Measurements from ENCODE around the gene RFWD3.
A peak's percentile ranks its signal among the peaks of the same experiment; 100 is the strongest.

The RFWD3 gene

DNA sequence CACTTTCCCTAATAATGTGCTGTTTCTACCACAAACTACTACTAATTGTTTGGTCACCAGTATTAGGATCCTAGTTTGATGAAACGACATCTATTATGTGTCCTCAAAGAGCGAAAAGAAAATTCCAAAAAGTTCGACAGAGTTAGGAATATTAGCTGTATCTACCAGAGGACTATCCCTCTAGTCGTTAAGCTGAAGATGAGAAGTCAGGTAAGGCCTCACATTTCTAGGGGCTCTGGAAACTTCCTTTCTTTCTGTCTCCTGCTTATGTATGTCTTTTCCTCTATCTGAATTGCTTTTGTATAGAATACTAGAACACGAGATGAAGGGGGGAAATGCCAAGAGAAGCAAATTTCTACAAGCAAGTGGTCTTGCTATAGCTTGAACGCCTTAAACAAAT is 61.3 kb downstream of the RFWD3 start:
- peak overlapping the region; percentile 92 to 97 for H3K4me3 ChIP-seq (ENCODE audit: low read length in 2 of 2)
- H3K27ac ChIP-seq (ENCODE audit: low read length) = no peak overlapping the region
- no peaks in the 10 kb centered on the region for H3K36me3 ChIP-seq (ENCODE audit: control insufficient read depth in 2 of 2, insufficient read depth in 2 of 2, low read length in 2 of 2)
- no peaks in the 10 kb centered on the region for H3K27me3 ChIP-seq (ENCODE audit: control insufficient read depth in 1 of 2, insufficient read depth in 2 of 2, low read length in 2 of 2)
- peak overlapping the region in 1 of 2 donors; percentile 93 for H3K9ac ChIP-seq (ENCODE audit: low read length in 2 of 2)
- no peaks in the 10 kb centered on the region for H3K9me3 ChIP-seq (ENCODE audit: control insufficient read depth in 2 of 2, low read length in 2 of 2)
- H3K4me1 ChIP-seq (ENCODE audit: control insufficient read depth, insufficient read depth, low read length) = peaks cover 3% of the 10 kb centered on the region

DNA sequence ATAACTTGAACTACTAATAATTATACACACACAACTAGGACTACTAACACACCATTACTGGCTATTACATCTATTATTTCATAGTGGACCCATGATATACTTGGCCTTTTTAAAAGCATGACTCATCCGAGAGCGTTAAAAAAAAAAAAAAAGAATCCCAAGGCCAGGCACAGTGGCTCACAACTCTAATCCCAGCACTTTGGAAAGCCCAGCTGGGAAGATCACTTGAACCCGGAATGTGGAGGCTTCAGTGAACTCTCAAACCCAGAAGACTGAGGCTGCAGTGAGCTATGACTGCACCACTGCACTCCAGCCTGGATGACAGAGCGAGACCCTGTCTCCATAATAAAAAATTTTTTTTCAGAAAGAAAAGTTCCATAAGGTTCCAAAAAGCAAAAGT is 62.8 kb downstream of the RFWD3 start:
- Histone ChIP-seq H3K36me3 (ENCODE audit: control insufficient read depth in 2 of 2, insufficient read depth in 2 of 2, low read length in 2 of 2) (no peaks in the 10 kb centered on the region), H3K27me3 (ENCODE audit: control insufficient read depth in 1 of 2, insufficient read depth in 2 of 2, low read length in 2 of 2) (no peaks in the 10 kb centered on the region), H3K4me1 (ENCODE audit: control insufficient read depth, insufficient read depth, low read length) (peaks cover 3% of the 10 kb centered on the region), H3K9ac (ENCODE audit: low read length in 2 of 2) (no peak overlapping the region), H3K27ac (ENCODE audit: low read length) (no peak overlapping the region), H3K9me3 (ENCODE audit: control insufficient read depth in 2 of 2, low read length in 2 of 2) (no peaks in the 10 kb centered on the region), H3K4me3 (ENCODE audit: low read length in 2 of 2) (no peak overlapping the region)

DNA sequence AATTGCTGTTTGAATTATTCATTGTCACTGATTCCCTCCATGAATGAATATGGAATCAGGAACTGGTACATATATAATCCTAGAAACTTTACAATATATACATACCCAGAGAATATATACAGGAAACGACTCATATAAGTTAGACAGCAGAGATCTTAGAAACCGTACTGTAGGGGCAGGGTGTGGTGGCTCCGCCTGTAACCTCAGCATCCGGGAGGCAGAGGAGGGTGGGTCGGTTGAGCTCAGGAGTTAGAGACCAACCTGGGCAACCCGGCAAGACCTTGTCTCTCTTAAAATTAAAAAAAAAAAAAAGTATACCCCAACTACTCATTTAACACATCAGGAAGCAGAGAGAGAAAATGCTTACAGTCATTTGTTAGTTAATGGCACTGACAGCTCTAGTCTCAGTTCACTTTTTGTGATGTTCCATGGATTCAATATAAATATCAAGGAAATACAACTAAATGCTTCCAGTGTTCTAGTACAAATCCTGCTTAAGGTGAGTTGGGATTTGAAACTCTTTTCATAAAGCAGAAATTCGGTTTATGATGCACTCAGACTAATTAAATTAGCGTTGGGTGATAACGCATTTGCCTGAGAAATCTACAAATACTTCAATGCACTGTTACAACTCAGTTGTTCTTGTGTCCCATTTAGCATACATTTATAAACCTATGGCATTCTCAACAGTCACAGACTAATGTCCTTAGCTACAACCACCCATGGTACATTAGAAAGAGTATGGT is 65.4 kb downstream of the RFWD3 start:
- no peak overlapping the region for H3K27ac ChIP-seq (ENCODE audit: low read length)
- peaks cover 0 to 2% of the 10 kb centered on the region in 2 donors for H3K36me3 ChIP-seq (ENCODE audit: control insufficient read depth in 2 of 2, insufficient read depth in 2 of 2, low read length in 2 of 2)
- no peaks in the 10 kb centered on the region for H3K4me1 ChIP-seq (ENCODE audit: control insufficient read depth, insufficient read depth, low read length)
- no peak overlapping the region for H3K4me3 ChIP-seq (ENCODE audit: low read length in 2 of 2)
- H3K9me3 ChIP-seq (ENCODE audit: control insufficient read depth in 2 of 2, low read length in 2 of 2) = no peaks in the 10 kb centered on the region
- H3K27me3 ChIP-seq (ENCODE audit: control insufficient read depth in 1 of 2, insufficient read depth in 2 of 2, low read length in 2 of 2) = no peaks in the 10 kb centered on the region
- H3K9ac ChIP-seq (ENCODE audit: low read length in 2 of 2) = no peak overlapping the region

DNA sequence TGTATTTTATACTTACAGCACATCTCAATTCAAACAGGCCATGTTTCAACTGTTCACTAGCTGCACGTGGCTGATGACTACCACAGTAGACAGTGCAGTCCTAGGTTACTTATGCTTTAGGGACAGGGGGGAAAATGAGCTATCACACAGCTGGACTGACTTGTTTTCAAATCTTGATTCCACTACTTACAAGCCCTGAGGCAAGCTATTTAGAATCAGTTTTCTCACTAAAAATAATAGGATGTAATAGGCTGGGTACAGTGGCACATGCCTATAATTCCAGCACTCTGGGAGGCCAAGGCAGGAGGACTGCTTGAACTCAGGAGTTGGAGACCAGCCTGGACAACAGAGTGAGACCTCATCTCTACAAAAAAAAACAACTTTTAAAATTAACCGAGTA is 70.1 kb downstream of the RFWD3 start:
- Histone ChIP-seq H3K36me3 (ENCODE audit: control insufficient read depth in 2 of 2, insufficient read depth in 2 of 2, low read length in 2 of 2) (peaks cover 0 to 2% of the 10 kb centered on the region in 2 donors), H3K27ac (ENCODE audit: low read length) (no peak overlapping the region), H3K4me3 (ENCODE audit: low read length in 2 of 2) (no peak overlapping the region), H3K9me3 (ENCODE audit: control insufficient read depth in 2 of 2, low read length in 2 of 2) (no peaks in the 10 kb centered on the region), H3K4me1 (ENCODE audit: control insufficient read depth, insufficient read depth, low read length) (no peaks in the 10 kb centered on the region), H3K9ac (ENCODE audit: low read length in 2 of 2) (no peak overlapping the region), H3K27me3 (ENCODE audit: control insufficient read depth in 1 of 2, insufficient read depth in 2 of 2, low read length in 2 of 2) (no peaks in the 10 kb centered on the region)

DNA sequence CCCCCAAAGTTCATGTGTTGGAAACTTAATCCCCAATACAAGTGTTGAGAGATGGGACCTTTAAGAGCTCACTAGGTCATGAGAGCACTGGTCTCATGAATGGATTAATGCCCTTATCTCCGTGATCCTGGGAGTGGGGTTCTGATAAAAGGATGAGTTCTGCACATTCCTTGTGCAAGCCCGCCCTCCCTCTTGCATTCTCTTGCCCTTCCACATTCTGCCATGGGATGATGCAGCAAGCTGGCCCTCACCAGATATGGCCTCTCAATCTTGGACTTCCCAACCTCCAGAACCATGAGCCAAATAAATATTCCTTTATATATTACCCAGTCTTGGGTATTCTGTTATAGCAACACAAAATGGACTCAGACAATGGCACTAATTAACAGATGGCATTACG is 73.8 kb downstream of the RFWD3 start:
- no peak overlapping the region for H3K4me3 ChIP-seq (ENCODE audit: low read length in 2 of 2)
- no peak overlapping the region for H3K27ac ChIP-seq (ENCODE audit: low read length)
- no peaks in the 10 kb centered on the region for H3K9me3 ChIP-seq (ENCODE audit: control insufficient read depth in 2 of 2, low read length in 2 of 2)
- no peaks in the 10 kb centered on the region for H3K4me1 ChIP-seq (ENCODE audit: control insufficient read depth, insufficient read depth, low read length)
- no peaks in the 10 kb centered on the region for H3K27me3 ChIP-seq (ENCODE audit: control insufficient read depth in 1 of 2, insufficient read depth in 2 of 2, low read length in 2 of 2)
- no peak overlapping the region for H3K9ac ChIP-seq (ENCODE audit: low read length in 2 of 2)
- peaks cover 0 to 1% of the 10 kb centered on the region in 2 donors for H3K36me3 ChIP-seq (ENCODE audit: control insufficient read depth in 2 of 2, insufficient read depth in 2 of 2, low read length in 2 of 2)

DNA sequence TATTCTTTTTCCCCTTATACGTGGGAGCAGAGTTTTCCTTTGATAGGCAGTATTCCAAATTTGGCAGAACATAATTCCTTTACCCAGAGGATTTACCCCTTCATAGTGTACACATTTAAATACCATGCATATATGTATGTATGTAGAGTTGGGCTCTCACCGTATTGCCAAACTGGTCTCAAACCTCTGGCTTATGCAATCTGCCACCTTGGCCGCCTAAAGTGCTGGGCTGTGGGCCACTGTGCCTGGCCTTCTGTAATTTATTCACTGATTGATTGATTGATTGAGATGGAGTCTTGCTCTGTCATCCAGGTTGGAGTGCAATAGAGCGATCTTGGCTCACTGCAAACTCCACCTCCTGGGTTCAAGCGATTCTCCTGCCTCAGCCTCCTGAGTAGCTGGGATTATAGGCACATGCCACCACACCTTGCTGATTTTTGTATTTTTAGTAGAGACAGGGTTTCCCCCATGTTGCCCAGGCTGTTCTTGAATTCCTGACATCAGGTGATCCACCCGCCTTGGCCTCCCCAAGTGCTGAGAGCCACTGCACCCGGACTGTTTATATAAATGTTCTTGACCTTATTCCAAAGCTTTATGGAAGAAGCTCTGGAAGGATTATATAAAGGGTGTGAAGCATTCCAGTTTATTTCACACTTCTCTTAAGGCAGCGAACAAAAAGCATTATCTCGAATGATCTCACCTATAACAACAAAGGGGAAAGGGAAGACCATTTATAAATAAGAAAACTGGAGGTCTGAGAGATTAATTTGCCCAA is 74.6 kb downstream of the RFWD3 start:
- H3K9me3 ChIP-seq (ENCODE audit: control insufficient read depth in 2 of 2, low read length in 2 of 2) = no peaks in the 10 kb centered on the region
- H3K27ac ChIP-seq (ENCODE audit: low read length) = no peak overlapping the region
- H3K27me3 ChIP-seq (ENCODE audit: control insufficient read depth in 1 of 2, insufficient read depth in 2 of 2, low read length in 2 of 2) = no peaks in the 10 kb centered on the region
- no peaks in the 10 kb centered on the region for H3K4me1 ChIP-seq (ENCODE audit: control insufficient read depth, insufficient read depth, low read length)
- no peak overlapping the region for H3K4me3 ChIP-seq (ENCODE audit: low read length in 2 of 2)
- H3K9ac ChIP-seq (ENCODE audit: low read length in 2 of 2) = no peak overlapping the region
- no peaks in the 10 kb centered on the region for H3K36me3 ChIP-seq (ENCODE audit: control insufficient read depth in 2 of 2, insufficient read depth in 2 of 2, low read length in 2 of 2)

DNA sequence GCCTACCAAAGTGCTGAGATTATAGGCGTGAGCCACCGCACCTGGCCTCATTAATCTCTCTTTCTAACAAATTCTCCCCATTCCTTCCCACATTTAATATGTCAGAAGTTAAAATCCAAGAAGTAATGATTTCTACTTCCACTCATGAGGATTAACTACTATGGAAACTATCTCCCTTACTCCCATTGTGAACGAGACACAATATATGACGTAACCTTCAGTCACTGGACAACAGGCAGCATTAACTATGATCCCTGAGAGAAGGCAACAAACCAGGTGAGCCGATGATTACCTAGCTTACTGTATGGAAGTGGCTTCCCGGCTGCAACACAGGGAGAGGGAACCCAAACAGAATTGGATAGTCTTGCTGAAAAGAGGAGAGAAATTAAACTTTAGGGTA is 79.7 kb downstream of the RFWD3 start:
- Histone ChIP-seq H3K9ac (ENCODE audit: low read length in 2 of 2) (no peak overlapping the region), H3K4me3 (ENCODE audit: low read length in 2 of 2) (no peak overlapping the region), H3K36me3 (ENCODE audit: control insufficient read depth in 2 of 2, insufficient read depth in 2 of 2, low read length in 2 of 2) (no peaks in the 10 kb centered on the region)

DNA sequence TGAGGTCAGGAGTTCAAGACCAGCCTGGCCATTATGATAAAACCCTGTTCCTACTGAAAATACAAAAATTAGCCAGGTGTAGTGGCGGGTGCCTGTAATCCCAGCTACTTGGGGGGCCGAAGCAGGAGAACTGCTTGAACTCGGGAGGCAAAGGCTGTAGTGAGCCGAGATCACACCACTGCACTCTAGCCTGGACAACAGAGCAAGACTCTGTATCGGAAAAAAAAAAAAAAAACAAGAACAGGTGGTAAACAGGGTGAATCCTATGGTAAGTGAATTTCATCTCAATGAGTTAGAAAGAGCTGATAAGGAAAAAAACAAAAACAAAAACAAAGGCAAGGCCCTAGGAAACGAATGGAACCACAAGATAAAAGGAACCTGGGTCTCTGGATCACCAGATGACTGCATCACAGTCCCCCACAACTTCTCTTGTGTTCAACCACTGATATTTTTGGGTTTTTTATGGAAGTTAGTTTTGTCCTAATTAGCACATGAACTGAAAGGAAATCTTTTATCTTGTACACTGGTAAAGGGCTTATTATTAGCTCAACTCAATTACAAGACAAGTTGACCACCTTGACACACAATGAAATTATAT is 80.7 kb downstream of the RFWD3 start:
- Histone ChIP-seq H3K27ac (ENCODE audit: low read length) (no peak overlapping the region), H3K4me1 (ENCODE audit: control insufficient read depth, insufficient read depth, low read length) (no peaks in the 10 kb centered on the region), H3K9me3 (ENCODE audit: control insufficient read depth in 2 of 2, low read length in 2 of 2) (no peaks in the 10 kb centered on the region), H3K36me3 (ENCODE audit: control insufficient read depth in 2 of 2, insufficient read depth in 2 of 2, low read length in 2 of 2) (no peaks in the 10 kb centered on the region), H3K9ac (ENCODE audit: low read length in 2 of 2) (no peak overlapping the region), H3K4me3 (ENCODE audit: low read length in 2 of 2) (no peak overlapping the region), H3K27me3 (ENCODE audit: control insufficient read depth in 1 of 2, insufficient read depth in 2 of 2, low read length in 2 of 2) (no peaks in the 10 kb centered on the region)

More for the DNA sequence above, 79.7 kb downstream of the RFWD3 start:
- no peak overlapping the region for H3K27ac ChIP-seq (ENCODE audit: low read length)
- no peaks in the 10 kb centered on the region for H3K4me1 ChIP-seq (ENCODE audit: control insufficient read depth, insufficient read depth, low read length)
- no peaks in the 10 kb centered on the region for H3K27me3 ChIP-seq (ENCODE audit: control insufficient read depth in 1 of 2, insufficient read depth in 2 of 2, low read length in 2 of 2)
- H3K9me3 ChIP-seq (ENCODE audit: control insufficient read depth in 2 of 2, low read length in 2 of 2) = no peaks in the 10 kb centered on the region

DNA sequence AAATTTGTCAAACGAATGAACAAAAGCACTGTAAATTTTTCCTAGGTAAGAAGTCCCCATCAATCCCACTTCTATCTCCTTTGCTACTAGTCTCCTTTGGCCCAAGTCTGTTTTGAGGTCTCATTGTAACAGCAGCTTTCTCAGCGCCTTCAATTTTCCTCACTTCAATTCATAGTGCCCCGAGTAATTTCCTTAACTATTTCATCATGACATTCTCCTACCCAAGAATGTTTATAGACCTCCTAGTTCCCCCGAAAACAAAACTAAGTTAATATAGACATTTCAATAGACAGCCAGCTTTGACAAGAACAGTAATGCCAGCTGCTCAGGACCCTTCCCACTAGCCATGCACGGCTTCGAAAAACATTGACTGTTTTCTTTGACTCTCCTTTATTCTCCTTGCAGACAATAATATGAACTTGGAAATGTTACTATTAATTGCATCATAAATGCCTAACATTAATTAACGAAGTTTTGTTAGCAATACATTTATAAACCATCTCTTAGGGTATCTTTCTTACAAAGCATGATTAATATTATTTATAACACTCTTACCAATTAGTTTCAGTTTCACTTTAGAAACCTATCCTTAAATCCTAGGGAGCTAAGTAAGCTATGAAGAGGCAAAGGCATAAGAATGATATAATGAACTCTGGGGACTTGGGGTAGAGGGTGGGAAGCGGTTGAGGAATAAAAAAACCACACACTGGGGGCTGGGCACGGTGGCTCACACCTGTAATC is 82.6 kb downstream of the RFWD3 start:
- Histone ChIP-seq H3K4me3 (ENCODE audit: low read length in 2 of 2) (no peak overlapping the region), H3K4me1 (ENCODE audit: control insufficient read depth, insufficient read depth, low read length) (no peaks in the 10 kb centered on the region), H3K9me3 (ENCODE audit: control insufficient read depth in 2 of 2, low read length in 2 of 2) (no peaks in the 10 kb centered on the region), H3K9ac (ENCODE audit: low read length in 2 of 2) (no peak overlapping the region), H3K36me3 (ENCODE audit: control insufficient read depth in 2 of 2, insufficient read depth in 2 of 2, low read length in 2 of 2) (no peaks in the 10 kb centered on the region), H3K27me3 (ENCODE audit: control insufficient read depth in 1 of 2, insufficient read depth in 2 of 2, low read length in 2 of 2) (no peaks in the 10 kb centered on the region), H3K27ac (ENCODE audit: low read length) (no peak overlapping the region)

DNA sequence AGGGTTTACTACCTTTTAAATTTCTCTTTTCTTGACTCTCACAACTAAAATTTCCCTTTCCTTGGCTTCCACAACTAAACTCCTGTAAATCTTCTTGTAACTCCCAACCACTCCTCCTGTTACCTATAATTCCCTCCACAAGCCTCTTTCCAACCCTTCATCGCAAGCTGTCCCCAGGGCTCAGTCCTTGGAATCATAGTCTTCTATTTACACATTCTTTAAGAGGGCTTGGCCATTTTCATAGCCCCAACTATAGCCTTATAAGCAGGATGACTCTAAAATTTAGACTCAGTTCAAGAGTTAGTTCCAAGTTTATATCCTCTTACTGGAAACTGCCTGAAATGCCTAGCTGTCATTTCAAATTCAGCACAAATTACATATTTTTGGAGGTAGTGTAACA is 83.7 kb downstream of the RFWD3 start:
- H3K4me3 ChIP-seq (ENCODE audit: low read length in 2 of 2) = no peak overlapping the region
- no peaks in the 10 kb centered on the region for H3K9me3 ChIP-seq (ENCODE audit: control insufficient read depth in 2 of 2, low read length in 2 of 2)
- H3K36me3 ChIP-seq (ENCODE audit: control insufficient read depth in 2 of 2, insufficient read depth in 2 of 2, low read length in 2 of 2) = no peaks in the 10 kb centered on the region
- H3K9ac ChIP-seq (ENCODE audit: low read length in 2 of 2) = no peak overlapping the region
- no peaks in the 10 kb centered on the region for H3K27me3 ChIP-seq (ENCODE audit: control insufficient read depth in 1 of 2, insufficient read depth in 2 of 2, low read length in 2 of 2)
- no peaks in the 10 kb centered on the region for H3K4me1 ChIP-seq (ENCODE audit: control insufficient read depth, insufficient read depth, low read length)
- H3K27ac ChIP-seq (ENCODE audit: low read length) = no peak overlapping the region
